Mesodermal cell (in vitro differentiated cells): ENCODE measurements around the gene JAG2.

ENCODE experiments used
- H3K27ac ChIP-seq: 2 replicates; pipeline ENCODE4 v1.7.0; 2013; ENCODE audit warnings: mild to moderate bottlenecking, low read depth, low read length, moderate library complexity; ENCODE audit not compliant: severe bottlenecking
- H3K36me3 ChIP-seq: 2 replicates; pipeline ENCODE4 v1.7.1; 2013; ENCODE audit warnings: mild to moderate bottlenecking, low read length, moderate library complexity; ENCODE audit not compliant: control insufficient read depth, insufficient read depth
- H3K4me1 ChIP-seq: one replicate; pipeline ENCODE4 v1.7.1; 2013; ENCODE audit warnings: mild to moderate bottlenecking, low read length; ENCODE audit not compliant: insufficient read depth, control insufficient read depth, poor library complexity, severe bottlenecking
- H3K4me3 ChIP-seq: 2 replicates; pipeline ENCODE4 v1.7.0; 2013; ENCODE audit warnings: low read length, control low read depth, mild to moderate bottlenecking; ENCODE audit not compliant: insufficient read depth, poor library complexity, severe bottlenecking; ENCODE audit errors: extremely low read depth
- H3K9me3 ChIP-seq: 2 replicates; pipeline ENCODE4 v1.7.1; 2013; ENCODE audit warnings: mild to moderate bottlenecking, low read length, moderate library complexity; ENCODE audit not compliant: control insufficient read depth
- WGBS, 2 experiments: methylation state at CpG; one replicate each; pipeline ENCODE4 v1.1.5; 2013; ENCODE audit warnings: missing lambda C conversion rate in 2 of 2; ENCODE audit not compliant: insufficient coverage in 2 of 2; 5-methylcytosine and 5-hydroxymethylcytosine counted together

Gene JAG2

DNA sequence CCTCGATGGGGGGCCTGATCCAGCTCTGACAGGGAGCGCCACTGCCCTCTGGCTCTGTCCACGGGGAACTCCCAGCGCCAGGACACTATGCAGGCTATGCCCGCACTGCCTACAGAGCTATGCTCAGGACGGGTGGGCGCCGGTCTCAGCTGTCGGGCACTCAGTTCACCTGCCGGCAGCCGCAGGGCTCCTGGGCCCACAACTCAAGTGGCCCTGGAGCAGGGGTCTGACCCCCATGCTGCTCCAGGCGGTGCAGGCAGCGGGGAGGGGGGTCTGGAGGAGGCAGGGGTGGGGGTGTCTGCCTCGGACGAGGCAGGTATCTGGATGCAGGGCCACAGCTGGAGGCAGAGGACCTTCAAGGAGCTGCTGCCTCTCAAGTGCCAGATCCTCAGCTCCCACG is 41.1 kb upstream of the JAG2 start:
- Histone ChIP-seq H3K9me3 (no peaks in the 10 kb centered on the region), H3K27ac (no peak overlapping the region), H3K4me1 (no peaks in the 10 kb centered on the region), H3K36me3 (peaks cover 3% of the 10 kb centered on the region), H3K4me3 (no peak overlapping the region)
- WGBS, 2 experiments, result 97 to 98% methylated on average over 15 of the region's 16 CpGs

DNA sequence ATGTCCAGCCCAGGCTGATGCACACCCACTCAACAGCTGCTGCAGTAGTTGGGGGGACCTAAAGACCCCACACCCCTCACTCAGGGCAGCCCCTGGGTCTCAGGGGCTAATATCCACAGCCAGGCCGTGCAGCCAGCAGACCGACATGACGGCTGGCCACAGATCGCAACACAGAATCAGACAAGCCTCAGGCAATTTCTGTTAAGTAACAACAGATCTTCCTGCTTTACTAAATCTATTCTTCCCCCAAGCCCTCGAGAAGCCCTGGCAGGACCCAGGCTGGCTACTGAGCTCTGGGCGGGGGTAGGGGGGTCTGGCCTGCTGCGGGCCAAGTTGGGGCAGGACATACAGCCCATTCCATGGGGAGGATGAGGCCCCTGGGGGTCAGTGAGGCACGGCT is 40.5 kb upstream of the JAG2 start:
- Histone ChIP-seq H3K4me3 (no peak overlapping the region), H3K4me1 (no peaks in the 10 kb centered on the region), H3K9me3 (no peaks in the 10 kb centered on the region), H3K36me3 (peaks cover 3% of the 10 kb centered on the region), H3K27ac (no peak overlapping the region)
- WGBS, 2 experiments, result 94 to 98% methylated on average over 7 to 8 of the region's 8 CpGs

DNA sequence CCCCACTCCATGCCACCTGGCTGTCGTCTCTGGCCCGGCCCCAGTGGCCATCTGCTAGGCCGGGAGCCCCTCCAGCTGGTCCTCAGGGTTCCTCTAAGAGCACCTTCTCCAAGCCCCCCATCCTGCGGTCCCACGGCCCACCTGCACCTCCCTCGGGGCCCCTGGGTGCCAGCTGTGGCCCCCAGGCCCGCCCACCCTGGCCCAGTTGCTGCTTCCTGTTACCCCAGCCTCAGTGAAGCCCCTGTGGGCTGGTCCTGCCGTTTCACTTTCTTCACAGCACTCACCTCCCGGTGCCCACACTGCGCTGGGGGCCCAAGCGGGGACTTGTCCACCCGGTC is 40.1 kb upstream of the JAG2 start:
- no peaks in the 10 kb centered on the region for H3K4me1 ChIP-seq
- no peaks in the 10 kb centered on the region for H3K9me3 ChIP-seq
- WGBS, 2 experiments, result 93 to 97% methylated on average over 4 to 12 of the region's 12 CpGs
- H3K27ac ChIP-seq, result no peak overlapping the region
- no peak overlapping the region for H3K4me3 ChIP-seq
- H3K36me3 ChIP-seq, result peaks cover 3% of the 10 kb centered on the region

DNA sequence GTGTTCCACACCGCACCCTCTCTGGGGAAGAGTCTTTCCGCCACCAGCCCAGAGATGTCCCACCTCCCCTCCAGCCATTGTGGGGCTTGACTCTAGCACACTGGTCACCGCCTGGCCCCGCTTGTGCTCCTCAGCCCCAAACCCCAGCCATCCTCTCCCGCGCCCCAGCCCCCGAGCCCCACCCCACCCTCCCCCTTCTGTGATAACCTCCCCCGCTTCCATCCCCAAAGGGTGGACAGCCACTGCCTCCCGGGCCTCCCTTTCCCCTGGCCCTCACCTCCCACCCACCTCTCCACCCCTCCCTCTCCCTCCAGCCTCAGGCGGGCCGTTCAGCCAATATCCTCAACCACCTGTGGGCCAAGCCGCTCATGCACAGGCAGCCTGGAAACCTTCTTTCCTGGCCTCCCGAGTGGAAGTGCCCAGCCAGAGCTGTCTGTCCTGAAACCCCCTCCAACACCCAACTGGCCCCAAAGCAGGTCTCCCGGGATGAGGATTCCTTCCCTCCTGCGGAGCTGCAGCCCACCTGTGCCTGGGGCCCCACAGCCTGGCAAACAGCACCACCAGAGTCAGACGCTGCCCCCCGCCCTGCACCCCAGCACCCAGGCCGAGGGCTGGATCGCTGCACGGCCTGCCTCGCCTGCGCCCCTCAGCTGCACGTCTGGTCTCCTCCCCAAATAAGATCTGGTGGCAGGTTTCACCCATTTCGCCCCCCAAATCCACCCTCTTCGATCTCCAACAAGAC is 39.6 kb upstream of the JAG2 start:
- WGBS, 2 experiments, result 86 to 90% methylated on average over 15 to 20 of the region's 25 CpGs
- Histone ChIP-seq H3K36me3 (peaks cover 3% of the 10 kb centered on the region), H3K4me3 (no peak overlapping the region), H3K27ac (no peak overlapping the region), H3K9me3 (no peaks in the 10 kb centered on the region), H3K4me1 (no peaks in the 10 kb centered on the region)

DNA sequence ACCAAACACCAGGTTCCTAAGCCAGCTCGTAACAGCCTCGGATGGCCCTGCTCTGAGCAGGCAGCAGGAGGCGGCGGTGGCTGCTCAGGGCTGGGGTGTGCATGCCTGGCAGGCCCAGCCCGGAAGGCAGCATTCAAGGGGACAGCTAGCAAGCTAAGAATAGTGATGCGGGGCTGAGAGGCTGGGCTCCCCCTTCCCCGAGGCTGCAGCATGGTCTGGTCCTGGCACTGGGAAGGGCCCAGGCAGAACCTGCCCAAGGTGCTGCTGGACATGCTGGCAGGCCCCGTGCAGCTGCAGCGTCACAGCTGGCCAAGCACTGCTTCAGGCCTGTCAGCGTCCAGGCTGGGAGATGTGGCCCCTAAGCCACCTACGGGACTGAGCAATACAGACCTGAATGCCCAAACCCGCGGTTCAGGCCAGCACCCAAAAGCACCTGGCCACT is 38.9 kb upstream of the JAG2 start:
- H3K4me3 ChIP-seq, result no peak overlapping the region
- H3K9me3 ChIP-seq, result no peaks in the 10 kb centered on the region
- H3K27ac ChIP-seq, result no peak overlapping the region
- no peaks in the 10 kb centered on the region for H3K4me1 ChIP-seq
- H3K36me3 ChIP-seq, result peaks cover 3% of the 10 kb centered on the region
- WGBS, 2 experiments, result 85 to 87% methylated on average over 12 to 13 of the region's 13 CpGs

DNA sequence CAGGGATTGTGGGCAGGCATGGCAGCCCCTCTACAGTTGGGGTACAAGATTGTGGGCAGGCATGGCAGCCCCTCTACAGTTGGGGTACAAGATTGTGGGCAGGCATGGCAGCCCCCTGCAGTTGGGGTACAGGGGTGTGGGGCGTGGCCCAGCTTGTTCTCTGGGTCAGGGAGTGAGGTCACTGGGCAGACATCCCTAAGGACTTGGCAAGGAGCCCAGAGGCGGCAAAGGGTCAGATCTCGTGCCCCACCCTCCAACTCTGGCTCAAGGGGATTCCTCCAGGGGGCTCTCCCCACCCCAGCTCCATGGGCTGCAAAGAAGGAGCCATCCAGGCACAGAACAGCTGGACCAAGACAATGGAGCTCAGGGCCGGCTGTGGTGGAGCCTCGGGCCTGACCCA is 38.3 kb upstream of the JAG2 start:
- Histone ChIP-seq H3K27ac (no peak overlapping the region), H3K4me1 (peaks cover 2% of the 10 kb centered on the region)
- 88 to 94% methylated on average over 5 of the region's 5 CpGs for WGBS, 2 experiments

DNA sequence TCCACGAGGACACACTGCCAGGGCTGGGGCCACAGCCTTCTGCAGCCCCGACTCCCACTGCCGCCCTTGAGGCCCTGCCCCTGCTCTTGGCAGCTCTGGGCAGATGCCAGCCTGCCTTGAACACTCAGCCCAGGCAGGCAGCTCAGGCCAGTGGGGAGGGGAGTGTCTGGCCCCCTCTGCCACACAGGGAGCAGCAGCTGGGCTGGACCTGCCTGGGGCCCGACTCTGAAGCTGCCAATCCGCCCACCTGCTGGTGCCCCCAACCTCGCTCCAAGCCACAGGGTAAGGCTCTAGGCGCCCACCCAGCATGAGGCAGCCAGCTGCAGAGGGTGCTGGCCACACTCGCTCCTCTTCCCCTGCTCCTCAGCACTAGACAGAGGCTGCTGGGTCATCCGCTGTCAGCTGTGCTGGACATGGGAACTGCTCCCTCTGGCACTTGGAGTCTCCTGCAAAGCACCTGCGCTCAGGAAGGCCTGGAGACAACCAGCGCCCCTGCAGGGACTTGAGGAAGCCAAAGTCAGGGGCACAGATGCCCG is 37.2 kb upstream of the JAG2 start:
- Histone ChIP-seq H3K9me3 (no peaks in the 10 kb centered on the region), H3K4me1 (peaks cover 2% of the 10 kb centered on the region), H3K4me3 (no peak overlapping the region), H3K27ac (no peak overlapping the region), H3K36me3 (peaks cover under 1% of the 10 kb centered on the region)
- WGBS, 2 experiments, result 81 to 89% methylated on average over 12 of the region's 12 CpGs

More for the DNA sequence above, 38.3 kb upstream of the JAG2 start:
- H3K36me3 ChIP-seq, result peaks cover 3% of the 10 kb centered on the region
- no peaks in the 10 kb centered on the region for H3K9me3 ChIP-seq
- no peak overlapping the region for H3K4me3 ChIP-seq

DNA sequence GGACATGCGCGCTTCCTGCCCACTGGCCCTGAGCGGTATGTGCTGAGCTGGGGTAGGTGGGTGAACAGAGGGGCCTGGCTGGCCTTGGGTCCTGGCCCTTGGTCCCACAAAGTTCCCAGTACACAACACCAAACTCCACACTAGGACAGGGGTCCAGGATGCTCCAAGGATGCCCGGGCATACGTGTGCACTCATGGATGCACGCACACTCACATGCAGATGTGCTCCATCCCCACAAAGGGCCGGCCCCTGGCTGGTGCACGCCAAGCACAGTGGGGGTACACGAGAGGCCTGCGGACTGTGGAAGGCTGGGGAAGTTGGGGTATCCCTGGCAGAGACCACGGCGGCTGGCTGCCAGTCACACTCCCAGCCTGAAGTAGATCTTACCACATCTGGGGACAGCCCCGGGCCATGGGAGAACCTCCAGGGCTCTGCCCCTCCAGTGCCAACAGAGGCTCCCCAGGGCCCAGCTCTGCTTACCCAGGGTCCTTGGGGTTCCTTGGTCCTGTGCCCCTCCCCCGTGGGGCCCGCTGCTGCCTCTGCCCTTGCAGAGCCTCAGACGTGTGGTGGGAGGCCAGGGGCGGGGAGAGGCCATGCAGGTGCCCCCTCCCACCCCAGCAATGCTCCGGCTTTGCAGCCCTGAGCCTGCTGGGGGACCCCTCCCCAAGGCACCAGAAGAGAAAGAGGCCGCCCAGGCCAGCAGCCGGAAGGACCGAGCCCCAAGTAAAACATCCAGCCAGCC is 36.5 kb upstream of the JAG2 start:
- Histone ChIP-seq H3K27ac (no peak overlapping the region), H3K9me3 (no peaks in the 10 kb centered on the region), H3K4me1 (peaks cover 2% of the 10 kb centered on the region), H3K36me3 (no peaks in the 10 kb centered on the region), H3K4me3 (no peak overlapping the region)
- WGBS, 2 experiments, result 79 to 88% methylated on average over 13 to 15 of the region's 21 CpGs

DNA sequence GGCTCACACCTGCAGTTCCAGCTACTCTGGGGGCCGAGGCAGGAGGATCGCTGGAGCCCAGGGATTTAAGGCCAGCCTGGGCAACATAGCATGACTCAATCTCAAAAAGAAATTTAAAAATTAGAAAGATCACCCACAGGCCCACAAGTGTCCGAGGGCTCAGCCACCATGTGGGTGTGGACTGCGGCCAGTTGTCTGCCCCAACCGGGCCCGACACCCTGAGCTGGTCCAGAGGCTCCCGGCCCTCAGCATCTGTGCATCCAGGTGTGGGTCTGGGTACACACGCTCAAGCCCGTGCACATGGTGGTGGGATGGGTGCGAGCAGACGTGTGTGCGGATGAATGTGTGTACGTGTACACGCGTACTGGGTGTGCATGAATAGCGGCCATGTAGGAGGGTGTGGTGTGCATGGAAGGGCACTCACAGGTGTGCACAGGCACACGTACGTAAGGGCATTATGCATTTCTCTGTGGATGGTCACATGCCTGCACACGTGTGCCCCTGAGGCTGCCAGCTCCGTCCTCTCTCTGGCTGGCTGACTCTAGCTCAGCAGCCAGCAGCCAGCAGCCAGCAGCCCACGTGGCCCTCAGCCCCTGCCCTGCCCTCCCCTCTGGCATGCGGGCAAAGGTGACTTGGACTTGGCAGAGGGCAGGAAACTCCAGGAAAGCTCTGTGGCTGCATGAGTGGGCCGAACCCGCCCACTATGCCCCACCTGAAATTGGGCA is 35.8 kb upstream of the JAG2 start:
- Histone ChIP-seq H3K4me1 (peaks cover 4% of the 10 kb centered on the region), H3K9me3 (no peaks in the 10 kb centered on the region), H3K36me3 (no peaks in the 10 kb centered on the region), H3K27ac (no peak overlapping the region), H3K4me3 (no peak overlapping the region)
- WGBS, 2 experiments, result 87 to 89% methylated on average over 21 to 23 of the region's 24 CpGs

DNA sequence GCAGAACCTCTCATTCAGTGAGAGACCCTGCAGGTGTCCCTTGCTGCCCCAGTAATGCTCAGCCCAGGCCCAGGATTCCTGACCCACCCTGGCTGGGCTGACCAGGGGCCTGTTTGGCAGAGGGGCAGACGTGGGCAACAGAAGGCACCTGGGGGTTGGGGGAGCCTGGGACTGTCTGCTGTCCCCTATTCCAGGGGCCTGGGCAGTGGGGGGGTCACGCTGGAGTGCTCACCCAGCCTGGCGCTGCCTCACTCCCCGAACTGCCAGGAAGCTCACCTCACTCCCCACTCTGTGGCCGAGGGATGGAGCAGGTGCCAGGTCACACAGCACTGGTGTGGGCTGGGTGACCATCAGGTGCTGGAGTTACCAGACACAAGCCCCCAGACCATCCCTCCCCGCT is 35.1 kb upstream of the JAG2 start:
- H3K9me3 ChIP-seq, result no peaks in the 10 kb centered on the region
- no peak overlapping the region for H3K4me3 ChIP-seq
- H3K4me1 ChIP-seq, result peaks cover 10% of the 10 kb centered on the region
- WGBS, 2 experiments, result 91 to 95% methylated on average over 5 to 6 of the region's 6 CpGs
- H3K27ac ChIP-seq, result no peak overlapping the region
- H3K36me3 ChIP-seq, result no peaks in the 10 kb centered on the region
